HCT116 (cell line): ENCODE measurements around the gene CFAP92. TPM values are rescaled to one million over a fixed set of nuclear protein-coding genes. Genes with fewer than 3 reads are reported as not detected.

Source experiments
- ATAC-seq: fragments of 200-7000 bp; cut with Tn5 transposase; 2 replicates; pipeline ENCODE4 v1.9.1; 2020; ENCODE audit warnings: mild to moderate bottlenecking, moderate library complexity
- BruUV-seq: library from RNA; stranded (reverse); fragments of 400-500 nt; replicated peaks from 2 replicates; lab custom pipeline; 2021; lab: Mats Ljungman, UMichigan
- CTCF ChIA-PET: fragments of 300-600 bp; sonication (Branson Sonifier 250); formaldehyde crosslinking; loops from one replicate; lab custom pipeline; 2021; ENCODE audit warnings: antibody characterized with exemption; lab: Charles Lee
- POLR2A ChIA-PET: fragments of 300-600, 350-600 bp; sonication (Branson Sonifier 250); formaldehyde crosslinking; loops from one replicate; lab custom pipeline; 2021; ENCODE audit warnings: antibody characterized with exemption; lab: Charles Lee
- RAD21 ChIA-PET, 2 experiments: fragments of 300-600 bp; sonication (Branson Sonifier 250); formaldehyde crosslinking; loops; one replicate each; lab custom pipeline; 2023; ENCODE audit warnings: low total read pairs in 2 of 2; ENCODE audit not compliant: uncharacterized antibody in 2 of 2, unreplicated experiment in 2 of 2, low non-redundant PET in 1 of 2; lab: Charles Lee
- DNase-seq: peaks from one replicate; pipeline ENCODE4 v3.0.0-alpha.2; 2010; ENCODE audit warnings: low read depth, low spot score
- H2AFZ ChIP-seq: fragments of 200-600 bp; shearing (Covaris generic), sonication (generic); 2 replicates; pipeline ENCODE4 v1.6.1; 2017; ENCODE audit warnings: low read depth, mixed run types, mixed read lengths, antibody characterized with exemption, low read length; ENCODE audit not compliant: poor library complexity, severe bottlenecking
- H3K27ac ChIP-seq: 2 replicates; pipeline ENCODE4 v1.5.1; 2012; ENCODE audit warnings: low read depth, low read length
- H3K27me3 ChIP-seq: fragments of 200-600 bp; sonication (generic); 2 replicates; pipeline ENCODE4 v1.6.1; 2016; ENCODE audit warnings: mixed run types, low read length, mixed read lengths; ENCODE audit not compliant: insufficient read depth
- H3K36me3 ChIP-seq, 2 experiments: fragments of 200-500 bp in 1 of 2; fragments of 200-600 bp in 1 of 2; sonication (Bioruptor generic) in 1 of 2; sonication (generic) in 1 of 2; 2 replicates each; pipeline versions ENCODE4 v1.5.1 to v1.6.1; 2014 to 2016; ENCODE audit warnings: low read length in 2 of 2, inconsistent platforms in 1 of 2, mixed read lengths in 1 of 2, mixed run types in 1 of 2; ENCODE audit not compliant: insufficient read depth in 2 of 2, control insufficient read depth in 1 of 2
- H3K4me1 ChIP-seq, 2 experiments: fragments of 200-600 bp in 1 of 2; sonication (generic) in 1 of 2; 2 replicates each; pipeline versions ENCODE4 v1.5.1 to v1.6.1; 2012 to 2017; ENCODE audit warnings: low read length in 2 of 2, inconsistent platforms in 1 of 2, mild to moderate bottlenecking in 1 of 2, mixed read lengths in 1 of 2, mixed run types in 1 of 2, moderate library complexity in 1 of 2; ENCODE audit not compliant: insufficient read depth in 2 of 2, control insufficient read depth in 1 of 2
- H3K4me2 ChIP-seq: fragments of 200-600 bp; sonication (generic); 2 replicates; pipeline ENCODE4 v1.6.1; 2017; ENCODE audit warnings: mixed run types, low read length, mixed read lengths
- H3K4me3 ChIP-seq, 2 experiments: fragments of 200-600 bp in 1 of 2; sonication (generic) in 1 of 2; replicated peaks in 1 of 2; 2 replicates each; pipeline ENCODE4 v1.5.1; 2011 to 2016; ENCODE audit warnings: low read length in 2 of 2, control low read depth in 1 of 2, low read depth in 1 of 2, mild to moderate bottlenecking in 1 of 2, mixed read lengths in 1 of 2, mixed run types in 1 of 2
- H3K79me2 ChIP-seq: fragments of 200-600 bp; sonication (generic); 2 replicates; pipeline ENCODE4 v1.6.1; 2017; ENCODE audit warnings: mild to moderate bottlenecking, mixed run types, low read length, moderate library complexity, mixed read lengths; ENCODE audit not compliant: insufficient read depth
- H3K9ac ChIP-seq: fragments of 200-600 bp; sonication (generic); 2 replicates; pipeline ENCODE4 v1.6.1; 2016; ENCODE audit warnings: low read length, mixed read lengths
- H3K9me2 ChIP-seq: fragments of 200-600 bp; sonication (generic), shearing (Covaris generic); 2 replicates; pipeline ENCODE4 v1.6.1; 2017; ENCODE audit warnings: mixed run types, mild to moderate bottlenecking, moderate library complexity; ENCODE audit not compliant: insufficient read depth
- H3K9me3 ChIP-seq, 2 experiments: fragments of 200-500 bp in 1 of 2; fragments of 200-600 bp in 1 of 2; sonication (Bioruptor generic) in 1 of 2; sonication (generic) in 1 of 2; 2 replicates each; pipeline ENCODE4 v1.6.1; 2014 to 2017; ENCODE audit warnings: low read length in 2 of 2, mixed read lengths in 2 of 2, inconsistent platforms in 1 of 2, low read depth in 1 of 2, mild to moderate bottlenecking in 1 of 2, mixed run types in 1 of 2, moderate library complexity in 1 of 2; ENCODE audit not compliant: control insufficient read depth in 1 of 2, insufficient read depth in 1 of 2
- H4K20me1 ChIP-seq: fragments of 200-600 bp; sonication (generic), shearing (Covaris generic); 2 replicates; pipeline ENCODE4 v1.6.1; 2017; ENCODE audit warnings: mixed run types, mild to moderate bottlenecking, moderate library complexity; ENCODE audit not compliant: insufficient read depth
- EGR1 ChIP-seq: IDR thresholded peaks from 2 replicates; pipeline ENCODE4 v1.6.1; 2012; ENCODE audit warnings: low read depth
- ELF1 ChIP-seq: IDR thresholded peaks from 2 replicates; pipeline ENCODE4 v1.6.1; 2012; ENCODE audit warnings: low read depth, borderline replicate concordance
- EZH2 ChIP-seq: fragments of 200-600 bp; sonication (generic); IDR thresholded peaks from 2 replicates; pipeline ENCODE4 v1.6.1; 2017; ENCODE audit warnings: antibody characterized with exemption, mixed run types
- EZH2phosphoT487 ChIP-seq: fragments of 200-600 bp; IDR thresholded peaks from 2 replicates; pipeline ENCODE4 v1.6.1; 2018; ENCODE audit warnings: antibody characterized with exemption, borderline replicate concordance
- FOSL1 ChIP-seq: IDR thresholded peaks from 2 replicates; pipeline ENCODE4 v1.6.1; 2012; ENCODE audit warnings: low read depth
- JUND ChIP-seq: IDR thresholded peaks from 2 replicates; pipeline ENCODE4 v1.6.1; 2012
- POLR2A ChIP-seq: IDR thresholded peaks from 2 replicates; pipeline ENCODE4 v1.7.0; 2011; ENCODE audit warnings: borderline replicate concordance; ENCODE audit not compliant: insufficient read depth, insufficient read length; ENCODE audit errors: extremely low read depth
- POLR2AphosphoS5 ChIP-seq: IDR thresholded peaks from 2 replicates; pipeline ENCODE4 v1.6.1; 2011; ENCODE audit warnings: mild to moderate bottlenecking, low read depth, low read length, moderate library complexity
- RAD21 ChIP-seq: IDR thresholded peaks from 2 replicates; pipeline ENCODE4 v1.6.1; 2012; ENCODE audit warnings: low read depth, mild to moderate bottlenecking
- SIN3A ChIP-seq: IDR thresholded peaks from 2 replicates; pipeline ENCODE4 v1.6.1; 2012; ENCODE audit warnings: low read depth
- SRF ChIP-seq: IDR thresholded peaks from 2 replicates; pipeline ENCODE4 v1.6.1; 2012; ENCODE audit warnings: low read depth
- TCF7L2 ChIP-seq: IDR thresholded peaks from 2 replicates; pipeline ENCODE4 v1.7.0; 2011; ENCODE audit warnings: borderline replicate concordance, inconsistent platforms; ENCODE audit not compliant: insufficient read depth, insufficient read length; ENCODE audit errors: extremely low read depth
- YY1 ChIP-seq: IDR thresholded peaks from 2 replicates; pipeline ENCODE4 v1.6.1; 2011; ENCODE audit warnings: low read length, low read depth, moderate library complexity, mild to moderate bottlenecking; ENCODE audit not compliant: insufficient replicate concordance; ENCODE audit errors: extremely low read depth
- ZFX ChIP-seq: fragments of 450-650 bp; IDR thresholded peaks from 2 replicates; pipeline ENCODE4 v1.6.1; 2017
- ZNF274 ChIP-seq: fragments of 200-500 bp; sonication (Bioruptor generic); IDR thresholded peaks from 2 replicates; pipeline ENCODE4 v1.6.1; 2014; ENCODE audit warnings: mild to moderate bottlenecking, low read depth, low read length, inconsistent platforms
- intact Hi-C: fragments of 100-400 bp; cut with micrococcal nuclease; formaldehyde crosslinking; loops from 2 replicates; pipeline ENCODE4 v1.10.0; 2022
- total RNA-seq: library from RNA; stranded (reverse); gene quantifications from one replicate; pipeline ENCODE4 v1.2.1, GENCODE V29; 2021; ENCODE audit not compliant: unreplicated experiment
- TF ChIP-seq, protein P1 (sequence below): IDR thresholded peaks from 2 replicates; pipeline ENCODE4 v1.6.1; 2012; ENCODE audit warnings: low read depth
- TF ChIP-seq, protein P2 (sequence below), 3 experiments: fragments of 200-600 bp in 1 of 3; sonication (generic) in 1 of 3; IDR thresholded peaks in 2 of 3; conservative IDR thresholded peaks in 1 of 3; 2 replicates each; pipeline ENCODE4 v1.5.1; 2012 to 2017; ENCODE audit warnings: low read depth in 2 of 3, low read length in 2 of 3, antibody characterized with exemption in 1 of 3, borderline replicate concordance in 1 of 3, control low read depth in 1 of 3, mild to moderate bottlenecking in 1 of 3, mixed read lengths in 1 of 3, mixed run types in 1 of 3, moderate library complexity in 1 of 3; ENCODE audit not compliant: insufficient read depth in 1 of 3
- TF ChIP-seq, protein P3 (sequence below): IDR thresholded peaks from 2 replicates; pipeline ENCODE4 v1.6.1; 2012
- TF ChIP-seq, protein P4 (sequence below): IDR thresholded peaks from 2 replicates; pipeline ENCODE4 v1.6.1; 2011; ENCODE audit warnings: mild to moderate bottlenecking, low read length, moderate library complexity; ENCODE audit not compliant: insufficient replicate concordance; ENCODE audit errors: extremely low read depth

Gene CFAP92
- total RNA-seq, 1 experiment from 2014 or later: 3.6 TPM

DNA sequence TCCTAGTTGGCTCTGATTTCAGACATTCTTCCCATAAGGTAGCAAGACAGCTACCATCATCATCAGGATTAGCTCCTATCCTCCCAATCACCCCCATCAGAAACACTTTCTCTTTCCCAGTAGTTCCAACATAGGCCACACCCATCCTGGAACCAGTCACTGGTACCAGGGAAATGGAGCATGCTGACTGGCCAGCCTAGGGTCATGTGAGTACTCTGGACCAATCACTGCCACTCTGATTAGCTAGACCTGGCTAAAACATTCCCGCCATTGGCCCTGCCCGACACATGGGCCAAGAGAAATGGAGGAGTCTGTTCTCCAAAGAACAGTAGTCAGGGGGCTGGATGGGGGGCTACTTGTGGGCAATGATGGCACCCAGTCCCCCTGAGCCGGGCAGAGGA is 19.6 kb upstream of the CFAP92 start:
- no peaks in the 10 kb centered on the region for H3K36me3 ChIP-seq
- ChIA-PET CTCF (interaction anchor here (1.4 kb wide), 1 partner anchor 14 kb away, joined by 4 read pairs; no protein-coding TSS in a partner anchor), RAD21 (no interaction called here), POLR2A (interaction anchor here (1.0 kb wide), 1 partner anchor 14 kb away, joined by 3 read pairs; no protein-coding TSS in a partner anchor)
- H3K9me3 ChIP-seq: no peaks in the 10 kb centered on the region
- peaks cover 11 to 16% of the 10 kb centered on the region in 2 experiments for H3K4me1 ChIP-seq
- no peaks in the 10 kb centered on the region for H3K9me2 ChIP-seq
- no peak overlapping the region for H3K9ac ChIP-seq
- intact Hi-C loops: no loop called here
- H2AFZ ChIP-seq: no peak overlapping the region
- H3K79me2 ChIP-seq: no peaks in the 10 kb centered on the region
- no peak overlapping the region for H3K4me2 ChIP-seq
- H3K4me3 ChIP-seq: no peak overlapping the region
- DNase-seq (no peak), ATAC-seq (peak; percentile 58)
- no peak overlapping the region for H3K27ac ChIP-seq
- H3K27me3 ChIP-seq: no peaks in the 10 kb centered on the region
- no peaks in the 10 kb centered on the region for H4K20me1 ChIP-seq
- no TSS peak for BruUV-seq
- TF ChIP-seq ZNF274 (no peak), FOSL1 (no peak), ELF1 (no peak), SRF (no peak), RAD21 (no peak), YY1 (no peak), ZFX (no peak), SIN3A (no peak), POLR2A (no peak), EZH2phosphoT487 (no peak), TCF7L2 (no peak), JUND (no peak), EZH2 (no peak), EGR1 (no peak), POLR2AphosphoS5 (no peak)
- TF ChIP-seq, protein P1, sequence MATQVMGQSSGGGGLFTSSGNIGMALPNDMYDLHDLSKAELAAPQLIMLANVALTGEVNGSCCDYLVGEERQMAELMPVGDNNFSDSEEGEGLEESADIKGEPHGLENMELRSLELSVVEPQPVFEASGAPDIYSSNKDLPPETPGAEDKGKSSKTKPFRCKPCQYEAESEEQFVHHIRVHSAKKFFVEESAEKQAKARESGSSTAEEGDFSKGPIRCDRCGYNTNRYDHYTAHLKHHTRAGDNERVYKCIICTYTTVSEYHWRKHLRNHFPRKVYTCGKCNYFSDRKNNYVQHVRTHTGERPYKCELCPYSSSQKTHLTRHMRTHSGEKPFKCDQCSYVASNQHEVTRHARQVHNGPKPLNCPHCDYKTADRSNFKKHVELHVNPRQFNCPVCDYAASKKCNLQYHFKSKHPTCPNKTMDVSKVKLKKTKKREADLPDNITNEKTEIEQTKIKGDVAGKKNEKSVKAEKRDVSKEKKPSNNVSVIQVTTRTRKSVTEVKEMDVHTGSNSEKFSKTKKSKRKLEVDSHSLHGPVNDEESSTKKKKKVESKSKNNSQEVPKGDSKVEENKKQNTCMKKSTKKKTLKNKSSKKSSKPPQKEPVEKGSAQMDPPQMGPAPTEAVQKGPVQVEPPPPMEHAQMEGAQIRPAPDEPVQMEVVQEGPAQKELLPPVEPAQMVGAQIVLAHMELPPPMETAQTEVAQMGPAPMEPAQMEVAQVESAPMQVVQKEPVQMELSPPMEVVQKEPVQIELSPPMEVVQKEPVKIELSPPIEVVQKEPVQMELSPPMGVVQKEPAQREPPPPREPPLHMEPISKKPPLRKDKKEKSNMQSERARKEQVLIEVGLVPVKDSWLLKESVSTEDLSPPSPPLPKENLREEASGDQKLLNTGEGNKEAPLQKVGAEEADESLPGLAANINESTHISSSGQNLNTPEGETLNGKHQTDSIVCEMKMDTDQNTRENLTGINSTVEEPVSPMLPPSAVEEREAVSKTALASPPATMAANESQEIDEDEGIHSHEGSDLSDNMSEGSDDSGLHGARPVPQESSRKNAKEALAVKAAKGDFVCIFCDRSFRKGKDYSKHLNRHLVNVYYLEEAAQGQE: no peak
- TF ChIP-seq, protein P2, sequence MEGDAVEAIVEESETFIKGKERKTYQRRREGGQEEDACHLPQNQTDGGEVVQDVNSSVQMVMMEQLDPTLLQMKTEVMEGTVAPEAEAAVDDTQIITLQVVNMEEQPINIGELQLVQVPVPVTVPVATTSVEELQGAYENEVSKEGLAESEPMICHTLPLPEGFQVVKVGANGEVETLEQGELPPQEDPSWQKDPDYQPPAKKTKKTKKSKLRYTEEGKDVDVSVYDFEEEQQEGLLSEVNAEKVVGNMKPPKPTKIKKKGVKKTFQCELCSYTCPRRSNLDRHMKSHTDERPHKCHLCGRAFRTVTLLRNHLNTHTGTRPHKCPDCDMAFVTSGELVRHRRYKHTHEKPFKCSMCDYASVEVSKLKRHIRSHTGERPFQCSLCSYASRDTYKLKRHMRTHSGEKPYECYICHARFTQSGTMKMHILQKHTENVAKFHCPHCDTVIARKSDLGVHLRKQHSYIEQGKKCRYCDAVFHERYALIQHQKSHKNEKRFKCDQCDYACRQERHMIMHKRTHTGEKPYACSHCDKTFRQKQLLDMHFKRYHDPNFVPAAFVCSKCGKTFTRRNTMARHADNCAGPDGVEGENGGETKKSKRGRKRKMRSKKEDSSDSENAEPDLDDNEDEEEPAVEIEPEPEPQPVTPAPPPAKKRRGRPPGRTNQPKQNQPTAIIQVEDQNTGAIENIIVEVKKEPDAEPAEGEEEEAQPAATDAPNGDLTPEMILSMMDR (IDR thresholded peaks at IDR 0.05 in 2 of 3, conservative IDR thresholded peaks at IDR 0.05 in 1 of 3; ENCODE audit: borderline replicate concordance in 1 of 3, insufficient read depth in 1 of 3, low read depth in 2 of 3, low read length in 2 of 3): no peak
- TF ChIP-seq, protein P3, sequence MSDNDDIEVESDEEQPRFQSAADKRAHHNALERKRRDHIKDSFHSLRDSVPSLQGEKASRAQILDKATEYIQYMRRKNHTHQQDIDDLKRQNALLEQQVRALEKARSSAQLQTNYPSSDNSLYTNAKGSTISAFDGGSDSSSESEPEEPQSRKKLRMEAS: no peak
- TF ChIP-seq, protein P4, sequence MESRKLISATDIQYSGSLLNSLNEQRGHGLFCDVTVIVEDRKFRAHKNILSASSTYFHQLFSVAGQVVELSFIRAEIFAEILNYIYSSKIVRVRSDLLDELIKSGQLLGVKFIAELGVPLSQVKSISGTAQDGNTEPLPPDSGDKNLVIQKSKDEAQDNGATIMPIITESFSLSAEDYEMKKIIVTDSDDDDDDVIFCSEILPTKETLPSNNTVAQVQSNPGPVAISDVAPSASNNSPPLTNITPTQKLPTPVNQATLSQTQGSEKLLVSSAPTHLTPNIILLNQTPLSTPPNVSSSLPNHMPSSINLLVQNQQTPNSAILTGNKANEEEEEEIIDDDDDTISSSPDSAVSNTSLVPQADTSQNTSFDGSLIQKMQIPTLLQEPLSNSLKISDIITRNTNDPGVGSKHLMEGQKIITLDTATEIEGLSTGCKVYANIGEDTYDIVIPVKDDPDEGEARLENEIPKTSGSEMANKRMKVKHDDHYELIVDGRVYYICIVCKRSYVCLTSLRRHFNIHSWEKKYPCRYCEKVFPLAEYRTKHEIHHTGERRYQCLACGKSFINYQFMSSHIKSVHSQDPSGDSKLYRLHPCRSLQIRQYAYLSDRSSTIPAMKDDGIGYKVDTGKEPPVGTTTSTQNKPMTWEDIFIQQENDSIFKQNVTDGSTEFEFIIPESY: no peak
